ENCODE results near the gene WDFY4.

The WDFY4 gene

GRCh38 chr10:48902096-48902495 is 217.4 kb downstream of the WDFY4 start:
- DNase-seq (ENCODE audit: low spot score) (no peak), FAIRE-seq (no peak)

GRCh38 chr10:48903151-48903550 is 218.5 kb downstream of the WDFY4 start:
- DNase-seq (ENCODE audit: low spot score) (no peak), FAIRE-seq (no peak)

GRCh38 chr10:48904861-48905260 is 220.2 kb downstream of the WDFY4 start:
- FAIRE-seq: no peak
- DNase-seq (ENCODE audit: low spot score): no peak

GRCh38 chr10:48905311-48905710 is 220.6 kb downstream of the WDFY4 start:
- FAIRE-seq (no peak), DNase-seq (ENCODE audit: low spot score) (no peak)

GRCh38 chr10:48906841-48907240 is 222.2 kb downstream of the WDFY4 start:
- DNase-seq (ENCODE audit: low spot score): no peak
- FAIRE-seq: no peak

- DNase-seq (ENCODE audit: low spot score): no peak
Observed at GRCh38 chr10:48907730-48908129, 223.1 kb downstream of the WDFY4 start.

GRCh38 chr10:48910548-48910947 is 225.9 kb downstream of the WDFY4 start:
- DNase-seq (ENCODE audit: low spot score) (no peak), FAIRE-seq (no peak)

More at GRCh38 chr10:48907730-48908129, 223.1 kb downstream of the WDFY4 start:
- FAIRE-seq: no peak

GRCh38 chr10:48913674-48914073 is 229.0 kb downstream of the WDFY4 start:
- DNase-seq (ENCODE audit: low spot score) (no peak), FAIRE-seq (no peak)

GRCh38 chr10:48923748-48924147 is 239.1 kb downstream of the WDFY4 start:
- DNase-seq (ENCODE audit: low spot score) (no peak), FAIRE-seq (no peak)

- DNase-seq (ENCODE audit: low spot score) (no peak), FAIRE-seq (no peak)
Observed at GRCh38 chr10:48924988-48925387, 240.3 kb downstream of the WDFY4 start.

GRCh38 chr10:48926255-48926654 is 241.6 kb downstream of the WDFY4 start:
- no peak for FAIRE-seq

GRCh38 chr10:48926764-48927540 is 242.3 kb downstream of the WDFY4 start:
- FAIRE-seq: no peak

More at GRCh38 chr10:48926255-48926654, 241.6 kb downstream of the WDFY4 start:
- DNase-seq (ENCODE audit: low spot score): no peak

GRCh38 chr10:48929413-48929990 is 244.8 kb downstream of the WDFY4 start:
- no peak for FAIRE-seq
- no peak for DNase-seq (ENCODE audit: low spot score)

More at GRCh38 chr10:48926764-48927540, 242.3 kb downstream of the WDFY4 start:
- DNase-seq (ENCODE audit: low spot score): no peak

- no peak for FAIRE-seq
- DNase-seq (ENCODE audit: low spot score): no peak
Observed at GRCh38 chr10:48931188-48931587, 246.5 kb downstream of the WDFY4 start.

- no peak for DNase-seq (ENCODE audit: low spot score)
Observed at GRCh38 chr10:48932831-48933664, 248.4 kb downstream of the WDFY4 start.

GRCh38 chr10:48934672-48935501 is 250.2 kb downstream of the WDFY4 start:
- FAIRE-seq: no peak
- DNase-seq (ENCODE audit: low spot score): no peak

More at GRCh38 chr10:48932831-48933664, 248.4 kb downstream of the WDFY4 start:
- no peak for FAIRE-seq

GRCh38 chr10:48935577-48935976 is 250.9 kb downstream of the WDFY4 start:
- FAIRE-seq (no peak), DNase-seq (ENCODE audit: low spot score) (no peak)

GRCh38 chr10:48937796-48938195 is 253.1 kb downstream of the WDFY4 start:
- FAIRE-seq (no peak), DNase-seq (ENCODE audit: low spot score) (no peak)

GRCh38 chr10:48938281-48938680 is 253.6 kb downstream of the WDFY4 start:
- FAIRE-seq (no peak), DNase-seq (ENCODE audit: low spot score) (no peak)

- FAIRE-seq: no peak
- no peak for DNase-seq (ENCODE audit: low spot score)
Observed at GRCh38 chr10:48938990-48939536, 254.4 kb downstream of the WDFY4 start.
